Cerebellar nuclear complex (tissue), 1 donor: ENCODE results near the gene DGKE.

Source experiments
- DNase-seq, 2 experiments: peaks; one replicate each; lab custom pipeline; 2025; lab: John Stamatoyannopoulos, UW

Gene DGKE

GRCh38 chr17:56890906-56891674 is 57.1 kb downstream of the DGKE start:
- no peak for DNase-seq

DNA sequence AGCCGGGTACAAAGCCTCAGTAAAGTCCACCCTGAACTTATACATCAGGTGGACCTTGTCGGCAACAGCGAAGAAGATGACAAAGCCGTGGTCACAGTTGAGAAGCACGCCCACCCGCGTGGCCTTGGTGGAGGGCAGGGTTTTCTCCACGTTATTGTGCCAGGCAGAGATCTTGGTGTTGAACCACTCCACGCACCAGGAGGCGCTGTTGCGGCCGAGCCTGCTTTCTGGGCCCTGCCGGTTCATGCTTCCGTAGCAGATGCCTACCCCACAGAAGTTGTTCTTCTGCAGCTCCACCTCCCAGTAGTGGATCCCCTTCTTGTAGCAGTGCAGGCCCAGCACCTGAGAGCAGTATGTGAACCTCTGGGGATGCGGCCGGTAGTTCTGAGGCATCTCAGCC is 57.8 kb downstream of the DGKE start:
- DNase-seq, result no peak

- no peak for DNase-seq
Observed at GRCh38 chr17:56892333-56892732, 58.4 kb downstream of the DGKE start.

DNA sequence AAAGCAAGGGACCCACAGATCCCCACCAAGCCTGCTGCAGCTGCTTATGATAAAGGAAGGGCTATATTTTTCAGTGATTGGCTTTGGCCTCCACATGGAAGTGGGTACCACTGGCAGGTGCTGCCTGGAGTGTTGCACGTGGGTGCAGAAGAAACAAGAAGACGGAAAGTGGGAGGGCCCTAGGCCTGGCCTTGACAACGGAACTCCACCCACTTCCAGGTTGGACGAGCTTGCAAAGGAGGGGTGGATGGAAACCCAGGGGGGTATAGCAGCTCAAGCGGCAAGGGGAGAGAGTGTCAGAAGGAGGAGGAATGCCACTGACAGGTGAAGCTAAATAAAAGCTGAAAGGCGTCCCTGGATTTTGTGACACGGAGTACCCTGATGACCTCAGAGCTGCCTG is 59.6 kb downstream of the DGKE start:
- DNase-seq, result no peak

GRCh38 chr17:56894859-56895455 is 61.0 kb downstream of the DGKE start:
- DNase-seq, result no peak

GRCh38 chr17:56896217-56896967 is 62.4 kb downstream of the DGKE start:
- DNase-seq, result no peak

GRCh38 chr17:56896968-56897359 is 63.0 kb downstream of the DGKE start:
- no peak for DNase-seq

GRCh38 chr17:56897646-56898424 is 63.9 kb downstream of the DGKE start:
- DNase-seq, result no peak

- DNase-seq, result no peak
Observed at GRCh38 chr17:56898874-56899273, 64.9 kb downstream of the DGKE start.

- DNase-seq, result no peak
Observed at GRCh38 chr17:56899403-56899802, 65.5 kb downstream of the DGKE start.

- DNase-seq, result no peak
Observed at GRCh38 chr17:56902348-56902747, 68.4 kb downstream of the DGKE start.

DNA sequence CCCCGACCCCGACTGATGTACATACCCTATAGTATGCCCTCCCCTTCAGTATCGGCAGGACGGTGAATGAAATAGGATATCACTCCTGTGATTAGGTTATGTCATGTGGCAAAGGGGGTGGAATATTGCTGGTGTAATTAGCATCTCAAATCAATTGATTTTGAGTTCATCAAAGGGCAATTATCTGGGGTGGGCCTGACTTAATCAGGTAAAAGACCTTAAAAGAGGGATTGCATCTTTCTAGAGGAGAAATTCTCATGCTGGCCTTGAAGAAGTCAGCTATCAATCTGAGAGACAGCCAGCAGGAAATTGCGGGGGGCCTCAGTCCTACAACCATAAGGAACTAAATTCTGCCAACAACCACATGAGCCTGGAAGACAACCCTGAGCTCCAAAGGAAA is 69.6 kb downstream of the DGKE start:
- DNase-seq, result no peak

- no peak for DNase-seq
Observed at GRCh38 chr17:56908001-56908542, 74.1 kb downstream of the DGKE start.

DNA sequence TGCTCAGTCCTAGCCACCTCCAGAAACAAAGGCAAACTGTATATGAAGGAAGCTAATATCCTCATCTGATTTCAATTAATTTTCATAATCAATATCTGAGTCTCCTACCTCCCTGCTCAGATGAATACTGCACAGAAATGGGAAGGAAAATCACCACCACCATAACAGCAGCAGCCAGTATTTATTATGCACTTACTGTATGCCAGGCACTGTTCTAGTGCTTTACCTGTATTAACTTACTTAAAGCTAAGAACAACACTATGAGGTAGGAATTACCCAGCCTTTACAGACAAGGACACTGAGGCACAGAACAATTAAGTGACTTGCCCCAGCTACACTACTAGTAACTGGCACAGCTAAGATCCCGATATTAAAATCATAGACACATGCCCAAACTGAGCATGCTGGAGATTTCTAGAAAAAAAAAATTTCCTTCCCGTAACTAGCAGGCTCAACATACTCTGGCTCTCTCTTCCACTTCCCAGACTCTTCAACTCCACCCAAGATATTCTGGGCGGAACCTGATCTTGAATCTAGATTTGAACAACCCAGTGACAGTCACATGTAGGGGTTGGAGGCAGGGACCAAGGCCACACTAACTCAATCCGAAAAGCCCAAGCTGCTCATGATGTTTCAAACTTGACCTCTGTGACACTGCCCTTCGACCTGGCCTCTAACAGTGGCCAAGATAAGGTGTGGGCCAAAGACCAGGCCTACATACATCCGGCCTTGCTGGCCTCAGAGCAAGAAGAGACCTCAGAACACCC is 76.0 kb downstream of the DGKE start:
- DNase-seq, result no peak

DNA sequence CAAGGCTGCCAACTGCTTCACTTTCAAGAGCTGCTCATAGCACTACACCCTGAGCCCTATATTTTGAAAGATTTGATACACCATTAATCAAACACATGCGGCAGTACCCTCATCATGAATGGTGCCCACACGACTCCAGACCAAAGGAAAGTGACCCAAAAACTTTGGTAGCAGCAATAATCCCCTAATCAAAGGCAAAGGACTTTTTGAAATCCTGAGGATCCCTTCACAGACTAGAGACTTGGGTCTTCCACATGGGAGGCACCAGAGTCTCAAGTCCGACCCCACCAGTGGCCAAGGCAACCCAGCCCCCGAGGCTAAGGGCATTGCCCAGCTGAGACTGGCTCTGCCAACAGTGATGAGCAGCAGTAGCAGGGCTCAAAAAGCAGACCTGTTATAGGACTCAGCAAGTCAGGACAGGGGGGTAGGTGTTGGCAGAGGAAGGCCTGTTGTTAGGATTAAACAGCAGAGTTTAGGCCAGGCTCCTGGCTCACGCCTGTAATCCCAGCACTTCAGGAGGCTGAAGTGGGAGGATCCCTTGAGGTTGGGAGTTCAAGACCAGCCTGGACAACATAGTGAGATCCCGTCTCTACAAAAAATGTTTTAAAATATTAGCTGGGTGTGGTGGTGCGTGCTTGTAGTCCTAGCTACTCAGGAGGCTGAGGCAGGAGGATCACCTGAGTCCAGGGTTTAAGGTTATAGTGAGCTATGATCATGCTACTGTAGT is 76.7 kb downstream of the DGKE start:
- DNase-seq, result no peak

- DNase-seq, result no peak
Observed at GRCh38 chr17:56912105-56912999, 78.4 kb downstream of the DGKE start.

DNA sequence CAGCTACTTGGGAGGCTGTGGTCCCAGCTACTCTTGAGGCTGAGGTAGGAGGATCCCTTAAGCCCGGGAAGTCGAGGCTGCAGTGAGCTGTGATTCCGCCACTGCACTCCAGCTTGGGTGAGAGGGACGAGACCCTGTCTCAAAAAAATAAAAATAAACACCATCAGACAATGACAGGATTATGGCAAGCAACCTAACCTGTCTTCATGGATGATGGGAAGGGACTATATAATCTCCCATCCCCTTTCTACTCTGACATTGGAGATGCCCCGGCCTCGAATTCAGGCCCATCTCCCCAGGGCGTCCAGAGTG is 79.0 kb downstream of the DGKE start:
- DNase-seq, result no peak

- no peak for DNase-seq
Observed at GRCh38 chr17:56913353-56913866, 79.5 kb downstream of the DGKE start.

GRCh38 chr17:56913867-56914580 is 80.1 kb downstream of the DGKE start, which contains the start of gene TRIM25:
TRIM25 (minus strand) TSS chr17:56914049; CDS start chr17:56913988, 61 bp downstream.
- peak in 1 of 2 experiments; percentile 2 for DNase-seq
